ENCODE measurements around the gene PUS3.

- TF ChIP-seq, protein P1, sequence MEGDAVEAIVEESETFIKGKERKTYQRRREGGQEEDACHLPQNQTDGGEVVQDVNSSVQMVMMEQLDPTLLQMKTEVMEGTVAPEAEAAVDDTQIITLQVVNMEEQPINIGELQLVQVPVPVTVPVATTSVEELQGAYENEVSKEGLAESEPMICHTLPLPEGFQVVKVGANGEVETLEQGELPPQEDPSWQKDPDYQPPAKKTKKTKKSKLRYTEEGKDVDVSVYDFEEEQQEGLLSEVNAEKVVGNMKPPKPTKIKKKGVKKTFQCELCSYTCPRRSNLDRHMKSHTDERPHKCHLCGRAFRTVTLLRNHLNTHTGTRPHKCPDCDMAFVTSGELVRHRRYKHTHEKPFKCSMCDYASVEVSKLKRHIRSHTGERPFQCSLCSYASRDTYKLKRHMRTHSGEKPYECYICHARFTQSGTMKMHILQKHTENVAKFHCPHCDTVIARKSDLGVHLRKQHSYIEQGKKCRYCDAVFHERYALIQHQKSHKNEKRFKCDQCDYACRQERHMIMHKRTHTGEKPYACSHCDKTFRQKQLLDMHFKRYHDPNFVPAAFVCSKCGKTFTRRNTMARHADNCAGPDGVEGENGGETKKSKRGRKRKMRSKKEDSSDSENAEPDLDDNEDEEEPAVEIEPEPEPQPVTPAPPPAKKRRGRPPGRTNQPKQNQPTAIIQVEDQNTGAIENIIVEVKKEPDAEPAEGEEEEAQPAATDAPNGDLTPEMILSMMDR (IDR thresholded peaks at IDR 0.05; ENCODE audit: low read depth, low read length, poor library complexity, severe bottlenecking), result no peak
- no peak for TF ChIP-seq EZH2phosphoT487 (IDR thresholded peaks at IDR 0.05; ENCODE audit: borderline replicate concordance, low read length)
Observed at GRCh38 chr11:125902277-125902926, 604 bp downstream of the PUS3 start.
